Mucosa of descending colon (tissue), 3 donors: ENCODE data around the gene GLRX3. TPM values are rescaled to one million over a fixed set of nuclear protein-coding genes. Genes with fewer than 3 reads are reported as not detected.

Source experiments
- ATAC-seq: fragments of 200-7000 bp; cut with Tn5 transposase; one replicate; pipeline ENCODE4 v1.9.1; 2020; ENCODE audit warnings: mild to moderate bottlenecking, moderate library complexity
- DNase-seq, 3 donors: peaks; one replicate each; pipeline ENCODE4 v3.0.0-alpha.2; 2020
- H3K36me3 ChIP-seq: fragments of 200-600 bp; one replicate; pipeline ENCODE4 v1.8.0; 2021; ENCODE audit warnings: low read depth, mild to moderate bottlenecking
- H3K4me1 ChIP-seq: fragments of 200-600 bp; one replicate; pipeline ENCODE4 v1.8.0; 2021; ENCODE audit warnings: low read depth, mild to moderate bottlenecking
- H3K4me3 ChIP-seq: fragments of 200-600 bp; one replicate; pipeline ENCODE4 v1.8.0; 2021; ENCODE audit warnings: mild to moderate bottlenecking
- H3K9me3 ChIP-seq: fragments of 200-600 bp; one replicate; pipeline ENCODE4 v1.8.0; 2021; ENCODE audit warnings: mild to moderate bottlenecking
- intact Hi-C, 2 donors: fragments of 100-400 bp; cut with DNase I in 1 of 2; cut with micrococcal nuclease in 1 of 2; formaldehyde crosslinking; loops; one replicate each; pipeline versions ENCODE4 v1.11.0 to v1.11.1; 2022; cut with DNase I, micrococcal nuclease
- total RNA-seq, 3 donors: library from RNA; stranded (reverse); fragmentation: NEBNext Ultra II Directional in 2 of 3; extraction: Animal tissue kit (Norgen Biotek cat#: 25700) in 2 of 3; gene quantifications; one replicate each; pipeline versions ENCODE4 v1.2.1 to v1.2.4, GENCODE V29; 2021 to 2023
- TF ChIP-seq, protein P1 (sequence below): fragments of 200-600 bp; IDR thresholded peaks from one replicate; pipeline ENCODE4 v1.8.0; 2022; ENCODE audit warnings: antibody characterized with exemption, mild to moderate bottlenecking
- donor health status: DM: no; HTN: no; CAD: no; lungs with moderate emphysema.
- donor health status: DM: no; HTN: no; CAD: no.
- donor health status: DM: no; HTN: yes; CAD: no.

GLRX3 gene
- total RNA-seq, 3 donors from 2014 or later = 44.3 to 58.2 (median 57.2) TPM

DNA sequence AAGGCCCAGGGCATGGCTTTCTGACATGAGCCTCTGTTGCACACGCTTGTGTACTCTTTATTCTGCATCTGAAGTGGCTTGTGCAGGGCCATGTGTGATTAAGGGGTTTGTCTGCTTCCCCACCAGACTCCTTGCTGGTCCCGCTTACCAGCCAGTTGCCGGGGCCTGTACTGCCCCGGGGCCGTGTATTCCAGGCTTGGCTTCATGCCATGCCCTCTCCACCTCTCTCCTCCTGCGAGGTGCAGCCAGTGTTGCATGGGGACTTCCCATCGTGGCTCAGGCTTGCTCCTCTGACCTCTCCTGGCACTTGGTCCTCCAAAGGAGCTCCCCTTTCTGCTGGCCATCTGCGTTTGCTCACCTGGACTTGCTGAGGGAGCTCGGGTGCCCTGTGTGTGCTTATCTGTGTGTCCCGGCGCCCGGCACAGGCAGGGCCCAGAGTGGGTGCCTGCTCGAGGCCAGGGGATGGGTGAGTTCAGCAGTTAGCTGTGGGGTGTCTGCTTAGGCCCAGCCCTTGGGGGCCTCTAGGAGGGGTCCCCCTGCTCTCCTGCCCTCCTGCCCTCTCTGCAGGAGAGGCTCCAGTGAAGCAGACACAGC, 14.6 kb upstream of the GLRX3 start:
- TF ChIP-seq, protein P1, sequence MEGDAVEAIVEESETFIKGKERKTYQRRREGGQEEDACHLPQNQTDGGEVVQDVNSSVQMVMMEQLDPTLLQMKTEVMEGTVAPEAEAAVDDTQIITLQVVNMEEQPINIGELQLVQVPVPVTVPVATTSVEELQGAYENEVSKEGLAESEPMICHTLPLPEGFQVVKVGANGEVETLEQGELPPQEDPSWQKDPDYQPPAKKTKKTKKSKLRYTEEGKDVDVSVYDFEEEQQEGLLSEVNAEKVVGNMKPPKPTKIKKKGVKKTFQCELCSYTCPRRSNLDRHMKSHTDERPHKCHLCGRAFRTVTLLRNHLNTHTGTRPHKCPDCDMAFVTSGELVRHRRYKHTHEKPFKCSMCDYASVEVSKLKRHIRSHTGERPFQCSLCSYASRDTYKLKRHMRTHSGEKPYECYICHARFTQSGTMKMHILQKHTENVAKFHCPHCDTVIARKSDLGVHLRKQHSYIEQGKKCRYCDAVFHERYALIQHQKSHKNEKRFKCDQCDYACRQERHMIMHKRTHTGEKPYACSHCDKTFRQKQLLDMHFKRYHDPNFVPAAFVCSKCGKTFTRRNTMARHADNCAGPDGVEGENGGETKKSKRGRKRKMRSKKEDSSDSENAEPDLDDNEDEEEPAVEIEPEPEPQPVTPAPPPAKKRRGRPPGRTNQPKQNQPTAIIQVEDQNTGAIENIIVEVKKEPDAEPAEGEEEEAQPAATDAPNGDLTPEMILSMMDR = no peak
- no peaks in the 10 kb centered on the region for H3K36me3 ChIP-seq
- H3K4me3 ChIP-seq = no peak overlapping the region
- intact Hi-C loops = no loop called here
- H3K4me1 ChIP-seq = no peaks in the 10 kb centered on the region
- DNase-seq (no peak), ATAC-seq (no peak)
- H3K9me3 ChIP-seq = peaks cover 9% of the 10 kb centered on the region

- DNase-seq = peak in 2 of 3 donors; percentile 58 to 69
- TF ChIP-seq, protein P1 = peak; percentile 53
- intact Hi-C loops = no loop called here
- ATAC-seq = peak; percentile 81
- Histone ChIP-seq H3K36me3 (no peaks in the 10 kb centered on the region), H3K4me3 (no peak overlapping the region), H3K9me3 (no peaks in the 10 kb centered on the region), H3K4me1 (no peaks in the 10 kb centered on the region)
Observed at GRCh38 chr10:130127364-130128061, 8.7 kb upstream of the GLRX3 start.

GRCh38 chr10:130128062-130128781, 8.0 kb upstream of the GLRX3 start:
- TF ChIP-seq, protein P1 = no peak
- intact Hi-C loops = no loop called here
- ATAC-seq = no peak
- no peak for DNase-seq
- no peaks in the 10 kb centered on the region for H3K9me3 ChIP-seq
- no peaks in the 10 kb centered on the region for H3K4me1 ChIP-seq
- no peaks in the 10 kb centered on the region for H3K36me3 ChIP-seq
- H3K4me3 ChIP-seq = no peak overlapping the region

DNA sequence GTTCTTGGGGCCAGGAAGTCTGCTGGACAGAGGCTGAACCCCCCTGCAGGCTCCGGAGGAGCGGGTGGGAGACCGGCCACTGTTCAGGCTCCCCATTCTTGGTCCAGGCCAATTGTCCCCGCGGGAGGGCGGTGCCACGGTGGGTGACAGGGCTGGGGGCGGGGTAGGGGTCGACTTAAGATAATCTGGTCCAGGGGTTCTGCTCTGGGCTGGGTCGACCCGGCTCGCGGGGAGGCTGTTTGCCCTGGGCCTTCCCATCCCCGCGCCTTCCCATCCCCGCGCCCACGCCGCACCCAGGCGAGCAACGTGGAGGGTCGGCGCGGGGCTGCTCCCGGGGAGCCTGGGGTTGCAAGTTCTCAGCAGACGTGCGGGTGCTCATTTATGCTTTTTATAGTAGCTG, 7.3 kb upstream of the GLRX3 start:
- intact Hi-C loops = no loop called here

DNA sequence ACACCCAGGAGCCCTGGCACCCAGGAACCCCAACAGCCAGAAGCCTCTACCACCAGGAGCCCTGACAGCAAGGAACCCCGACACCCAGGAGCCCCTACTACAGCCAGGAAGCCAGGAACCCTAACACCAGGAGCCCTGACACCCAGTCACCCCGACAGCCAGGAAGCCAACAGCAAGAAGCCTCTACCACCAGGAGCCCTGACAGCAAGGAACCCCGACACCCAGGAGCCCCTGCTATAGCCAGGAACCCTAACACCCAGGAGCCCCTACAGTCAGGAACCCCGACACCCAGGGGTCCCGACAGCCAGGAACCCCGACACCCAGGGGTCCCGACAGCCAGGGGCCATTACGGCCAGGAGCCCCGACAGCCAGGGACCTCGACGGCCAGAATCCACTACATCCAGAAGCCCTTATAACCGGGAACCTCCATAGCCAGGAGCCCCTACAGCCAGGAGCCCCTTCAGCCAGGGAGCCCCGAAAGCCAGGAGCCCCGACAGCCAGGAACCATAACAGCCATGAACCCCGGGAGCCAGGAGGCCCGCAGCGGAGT, 440 bp upstream of the GLRX3 start:
- intact Hi-C loops = no loop called here
- Histone ChIP-seq H3K9me3 (no peaks in the 10 kb centered on the region), H3K4me1 (peaks cover 25% of the 10 kb centered on the region), H3K4me3 (peak overlapping the region; percentile 96), H3K36me3 (no peaks in the 10 kb centered on the region)
- TF ChIP-seq, protein P1 = no peak
- ATAC-seq (peak; percentile 3), DNase-seq (no peak)

More for the DNA sequence above, 7.3 kb upstream of the GLRX3 start:
- Histone ChIP-seq H3K36me3 (no peaks in the 10 kb centered on the region), H3K4me3 (no peak overlapping the region), H3K4me1 (no peaks in the 10 kb centered on the region), H3K9me3 (no peaks in the 10 kb centered on the region)
- DNase-seq (no peak), ATAC-seq (no peak)
- TF ChIP-seq, protein P1 = no peak
